A172 (cell line): ENCODE measurements around the gene SLCO1B1. TPM values are rescaled to one million over a fixed set of nuclear protein-coding genes. Genes with fewer than 3 reads are reported as not detected.
"Not testable (repeated sequence)": the region's sequence is repeated elsewhere in the genome, so short reads cannot be mapped to it uniquely, and the experiment has no call there.

Source experiments
- DNase-seq: peaks from one replicate; pipeline ENCODE4 v3.0.0-alpha.2; 2015; ENCODE audit warnings: low spot score
- total RNA-seq: library from RNA; depleted of rRNA; stranded (reverse); fragments of >200 nt; shearing (Covaris generic); gene quantifications from 2 replicates; pipeline ENCODE4 v1.2.3, GENCODE V29; 2014; rRNA removed

SLCO1B1 gene, protein sequence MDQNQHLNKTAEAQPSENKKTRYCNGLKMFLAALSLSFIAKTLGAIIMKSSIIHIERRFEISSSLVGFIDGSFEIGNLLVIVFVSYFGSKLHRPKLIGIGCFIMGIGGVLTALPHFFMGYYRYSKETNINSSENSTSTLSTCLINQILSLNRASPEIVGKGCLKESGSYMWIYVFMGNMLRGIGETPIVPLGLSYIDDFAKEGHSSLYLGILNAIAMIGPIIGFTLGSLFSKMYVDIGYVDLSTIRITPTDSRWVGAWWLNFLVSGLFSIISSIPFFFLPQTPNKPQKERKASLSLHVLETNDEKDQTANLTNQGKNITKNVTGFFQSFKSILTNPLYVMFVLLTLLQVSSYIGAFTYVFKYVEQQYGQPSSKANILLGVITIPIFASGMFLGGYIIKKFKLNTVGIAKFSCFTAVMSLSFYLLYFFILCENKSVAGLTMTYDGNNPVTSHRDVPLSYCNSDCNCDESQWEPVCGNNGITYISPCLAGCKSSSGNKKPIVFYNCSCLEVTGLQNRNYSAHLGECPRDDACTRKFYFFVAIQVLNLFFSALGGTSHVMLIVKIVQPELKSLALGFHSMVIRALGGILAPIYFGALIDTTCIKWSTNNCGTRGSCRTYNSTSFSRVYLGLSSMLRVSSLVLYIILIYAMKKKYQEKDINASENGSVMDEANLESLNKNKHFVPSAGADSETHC
- total RNA-seq: 0.14 and 0.81 TPM in 2 replicates

DNA sequence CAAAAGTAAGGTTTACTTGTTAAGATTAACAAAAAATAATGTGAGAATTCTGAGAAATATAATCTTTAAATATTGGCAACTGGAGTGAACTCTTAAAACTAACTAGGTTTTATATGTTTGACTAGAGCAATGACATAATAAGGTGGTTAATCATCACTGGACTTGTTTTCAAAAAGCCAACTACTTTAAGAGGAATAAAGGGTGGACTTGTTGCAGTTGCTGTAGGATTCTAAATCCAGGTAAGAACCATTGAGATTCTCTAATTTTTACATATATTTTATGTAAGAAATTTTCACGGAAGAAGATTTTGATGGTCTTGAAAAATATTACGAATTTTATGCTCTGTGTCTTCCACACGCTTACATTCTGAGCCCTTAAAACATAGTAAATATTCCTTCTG is at the start of gene SLCO1B1:
TSS of gene SLCO1B1 (plus strand) at position 197 of the 400 bp plus-strand sequence. CDS start 10,381 bp downstream, outside the sequence.
- no peak for DNase-seq

DNA sequence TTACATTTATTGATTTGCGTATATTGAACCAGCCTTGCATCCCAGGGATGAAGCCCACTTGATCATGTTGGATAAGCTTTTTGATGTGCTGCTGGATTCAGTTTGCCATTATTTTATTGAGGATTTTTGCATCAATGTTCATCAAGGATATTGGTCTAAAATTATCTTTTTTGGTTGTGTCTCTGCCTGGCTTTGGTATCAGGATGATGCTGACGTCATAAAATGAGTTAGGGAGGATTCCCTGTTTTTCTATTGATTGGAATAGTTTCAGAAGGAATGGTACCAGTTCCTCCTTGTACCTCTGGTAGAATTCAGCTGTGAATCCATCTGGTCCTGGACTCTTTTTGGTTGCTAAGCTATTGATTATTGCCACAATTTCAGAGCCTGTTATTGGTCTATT is 46.2 kb upstream of the SLCO1B1 start:
- not testable (repeated sequence) for DNase-seq

DNA sequence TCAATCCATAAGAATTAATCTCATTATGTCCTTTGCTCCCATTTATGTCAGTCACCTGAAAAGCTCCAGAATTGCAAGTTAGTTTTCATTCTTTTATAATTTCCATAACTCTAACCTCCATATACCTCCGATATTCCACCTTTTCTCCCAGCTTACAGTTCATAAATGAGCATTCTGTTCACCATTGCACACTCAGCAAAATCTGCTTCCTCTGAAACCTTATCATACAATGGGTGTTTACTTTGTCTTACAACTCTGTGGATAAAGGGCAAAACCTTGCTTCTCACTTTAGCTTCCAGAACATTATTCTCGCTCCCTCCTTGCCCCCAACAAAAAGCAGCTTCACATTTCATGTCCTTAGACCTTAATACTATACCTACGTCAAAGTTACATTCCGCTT is 19.3 kb upstream of the SLCO1B1 start:
- DNase-seq: no peak

DNA sequence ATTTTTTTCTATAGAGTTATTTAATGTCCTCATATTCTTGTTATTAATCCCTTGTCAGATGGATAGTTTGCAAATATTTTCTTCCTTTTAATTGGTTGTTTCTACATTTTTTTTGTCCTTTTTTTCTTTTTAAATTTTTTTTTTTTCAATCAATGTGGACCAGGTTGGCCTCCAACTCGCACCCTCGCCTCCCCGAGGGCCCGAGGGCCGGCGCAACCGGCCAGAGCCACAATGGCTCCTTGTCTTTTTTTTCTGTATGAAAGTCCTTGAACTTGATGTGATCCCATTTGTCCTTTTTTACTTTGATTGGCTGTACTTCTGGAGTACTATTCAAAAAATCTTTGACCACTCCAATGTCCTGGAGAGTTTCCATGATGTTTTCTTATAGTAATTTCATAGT is 17.7 kb upstream of the SLCO1B1 start:
- DNase-seq: no peak

DNA sequence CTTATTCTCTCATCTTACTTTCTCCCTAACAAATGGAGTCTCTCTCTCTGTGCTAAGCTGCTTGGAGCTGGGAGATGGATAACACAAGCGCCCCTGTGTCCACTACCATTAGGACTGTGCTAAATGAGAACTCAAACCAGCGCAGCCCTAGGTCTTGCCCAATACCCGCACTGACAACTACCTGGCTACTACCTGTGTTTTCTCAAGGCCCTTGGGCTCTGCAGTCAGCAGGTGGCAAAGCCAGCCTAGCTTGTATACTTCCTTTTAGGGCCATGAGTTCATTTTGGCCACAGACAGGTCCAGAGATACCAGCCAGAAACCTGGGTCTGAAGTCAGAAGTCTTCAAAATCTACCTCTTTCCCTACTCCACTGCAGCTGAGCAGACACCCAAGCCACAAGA is 13.0 kb upstream of the SLCO1B1 start:
- DNase-seq: no peak

DNA sequence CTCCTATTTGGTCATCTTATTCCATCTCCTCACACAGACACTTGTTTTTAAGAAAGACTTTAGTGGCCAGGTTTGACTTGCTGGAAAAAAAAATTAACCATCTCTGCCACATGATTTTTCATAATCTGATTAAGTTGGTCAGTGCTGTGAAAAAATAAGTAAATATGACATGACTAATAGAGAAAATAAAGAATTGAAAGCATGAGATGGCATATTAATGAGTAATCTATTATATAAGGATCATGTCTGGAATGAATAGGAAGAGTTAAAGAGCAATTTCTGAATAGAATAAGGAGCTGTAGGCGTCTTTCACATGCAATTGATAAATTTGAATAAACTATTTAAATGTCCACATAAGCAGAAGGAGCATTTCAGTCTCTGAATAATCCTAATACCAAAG is 12.2 kb upstream of the SLCO1B1 start:
- DNase-seq: no peak

DNA sequence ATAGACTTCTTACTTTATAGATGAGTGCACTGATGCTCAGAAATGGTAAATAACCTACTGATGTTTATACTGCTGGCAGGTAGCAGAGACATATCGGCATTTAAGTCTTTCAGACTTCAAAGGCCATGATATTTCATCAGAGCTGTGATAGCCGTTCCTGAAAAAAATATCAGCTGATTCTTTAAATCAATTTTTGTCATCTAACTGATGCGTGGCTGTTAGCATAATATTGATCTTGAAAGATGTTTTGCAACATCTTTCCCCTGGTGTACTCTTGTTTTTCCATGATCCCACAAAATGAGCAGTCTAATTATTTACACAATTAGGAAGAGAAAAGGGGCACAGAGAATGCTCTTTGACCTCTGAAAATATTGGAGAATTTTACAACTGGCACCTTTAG is 1.6 kb upstream of the SLCO1B1 start:
- no peak for DNase-seq

DNA sequence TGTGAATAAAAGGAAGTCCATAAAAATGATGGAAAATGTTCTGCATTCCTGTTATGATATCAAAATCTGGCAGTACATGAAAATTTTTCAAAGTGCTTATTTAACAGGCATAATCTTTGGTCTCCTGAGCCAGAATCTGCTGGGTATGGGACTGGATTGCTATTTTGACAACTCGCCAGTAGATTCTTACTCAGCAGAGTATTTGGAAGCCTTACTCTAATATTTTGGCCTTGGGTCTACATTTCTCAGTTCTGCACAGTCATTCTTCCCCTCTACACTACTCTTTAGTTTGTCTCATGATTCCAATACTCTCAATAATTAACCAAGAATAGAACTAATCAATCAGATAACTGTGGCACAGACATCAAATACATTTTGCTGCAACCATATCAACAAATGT is 1.1 kb upstream of the SLCO1B1 start:
- no peak for DNase-seq

DNA sequence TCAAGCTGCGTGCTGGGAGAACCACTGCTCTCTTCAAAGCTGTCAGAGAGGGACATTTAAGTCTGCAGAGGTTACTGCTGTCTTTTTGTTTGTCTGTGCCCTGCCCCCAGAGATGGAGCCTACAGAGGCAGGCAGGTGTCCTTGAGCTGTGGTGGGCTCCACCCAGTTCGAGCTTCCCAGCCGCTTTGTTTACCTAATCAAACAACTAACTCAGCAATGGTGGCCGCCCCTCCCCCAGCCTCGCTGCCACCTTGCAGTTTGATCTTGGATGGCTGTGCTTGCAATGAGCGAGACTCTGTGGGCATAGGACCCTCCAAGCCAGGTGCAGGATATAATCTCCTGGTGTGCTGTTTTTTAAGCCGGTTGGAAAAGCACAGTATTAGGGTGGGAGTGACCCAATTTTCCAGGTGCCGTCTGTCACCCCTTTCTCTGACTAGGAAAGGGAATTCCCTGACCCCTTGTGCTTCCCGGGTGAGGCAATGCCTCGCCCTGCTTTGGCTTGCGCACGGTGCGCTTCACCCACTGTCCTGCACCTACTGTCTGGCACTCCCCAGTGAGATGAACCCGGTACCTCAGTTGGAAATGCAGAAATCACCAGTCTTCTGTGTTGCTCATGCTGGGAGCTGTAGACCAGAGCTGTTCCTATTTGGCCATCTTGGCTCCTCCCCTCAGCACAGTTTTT is 6.5 kb downstream of the SLCO1B1 start:
- not testable (repeated sequence) for DNase-seq

DNA sequence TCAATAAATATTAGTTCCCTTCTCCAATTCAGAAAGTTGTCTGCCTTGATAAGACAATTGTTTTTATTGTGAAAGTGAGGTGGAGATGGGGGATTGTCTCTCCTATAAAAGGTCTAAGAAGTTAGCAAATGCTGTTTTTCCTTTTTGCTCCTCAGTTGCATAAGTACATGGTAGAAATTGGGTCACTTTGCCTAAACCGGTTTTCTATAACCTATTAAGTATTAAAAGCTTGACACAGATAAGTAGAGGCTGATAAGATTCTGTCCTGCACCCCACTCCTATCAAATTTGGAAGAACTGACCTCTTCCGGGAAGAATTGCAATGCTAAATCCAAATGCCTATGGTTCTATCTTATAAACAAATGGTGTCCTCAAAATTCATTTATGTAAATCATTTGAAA is 7.0 kb downstream of the SLCO1B1 start:
- no peak for DNase-seq

DNA sequence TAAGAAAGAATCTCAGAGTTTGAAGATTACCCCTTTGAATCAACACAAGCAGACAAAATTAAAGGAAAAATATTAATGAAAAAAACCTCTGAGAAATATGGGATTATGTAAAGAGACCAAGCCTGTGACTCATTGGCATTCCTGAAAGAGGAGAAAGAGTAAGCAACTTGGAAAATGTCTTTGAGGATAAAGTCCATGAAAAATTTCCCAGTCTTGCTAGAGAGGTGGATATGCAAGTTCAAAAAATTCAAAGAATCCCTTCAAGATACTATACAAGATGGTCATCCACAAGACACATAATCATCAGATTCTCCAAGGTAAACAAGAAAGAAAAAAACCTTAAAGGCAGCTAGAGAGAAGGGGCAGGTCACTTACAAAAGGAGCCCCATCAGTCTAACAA is 13.3 kb downstream of the SLCO1B1 start:
- DNase-seq: no peak

DNA sequence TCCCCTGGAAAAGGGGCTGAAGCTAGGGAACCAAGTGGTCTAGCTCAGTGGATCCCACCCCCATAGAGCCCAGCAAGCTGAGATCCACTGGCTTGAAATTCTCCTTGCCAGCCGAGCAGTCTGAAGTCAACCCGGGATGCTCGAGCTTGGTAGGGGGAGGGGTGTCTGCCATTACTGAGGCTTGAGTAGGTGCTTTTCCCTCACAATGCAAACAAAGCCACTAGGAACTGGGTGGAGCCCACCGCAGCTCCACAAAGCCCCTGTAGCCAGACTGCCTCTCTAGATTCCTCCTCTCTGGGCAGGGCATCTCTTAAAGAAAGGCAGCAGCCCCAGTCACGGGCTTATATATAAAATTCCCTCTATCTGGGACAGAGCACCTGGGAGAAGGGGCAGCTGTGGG is 18.9 kb downstream of the SLCO1B1 start:
- not testable (repeated sequence) for DNase-seq

DNA sequence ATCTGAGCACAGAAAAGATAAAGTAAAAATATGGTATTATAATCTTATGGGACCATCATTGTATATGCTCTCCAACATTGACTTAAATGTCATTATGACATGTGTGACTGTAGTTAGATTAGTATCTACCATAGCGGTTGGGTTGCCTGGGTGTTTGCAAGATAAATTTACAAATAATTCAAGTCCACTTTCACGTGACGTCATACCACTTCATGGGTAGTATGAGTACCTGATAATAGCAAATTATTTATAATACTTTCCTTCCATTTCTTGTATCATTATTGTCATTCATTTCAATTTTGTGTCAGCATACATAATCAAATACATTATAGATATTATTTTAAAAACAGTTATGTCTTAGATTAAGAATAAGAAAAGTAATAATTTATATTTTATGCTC is 20.2 kb downstream of the SLCO1B1 start:
- DNase-seq: no peak

DNA sequence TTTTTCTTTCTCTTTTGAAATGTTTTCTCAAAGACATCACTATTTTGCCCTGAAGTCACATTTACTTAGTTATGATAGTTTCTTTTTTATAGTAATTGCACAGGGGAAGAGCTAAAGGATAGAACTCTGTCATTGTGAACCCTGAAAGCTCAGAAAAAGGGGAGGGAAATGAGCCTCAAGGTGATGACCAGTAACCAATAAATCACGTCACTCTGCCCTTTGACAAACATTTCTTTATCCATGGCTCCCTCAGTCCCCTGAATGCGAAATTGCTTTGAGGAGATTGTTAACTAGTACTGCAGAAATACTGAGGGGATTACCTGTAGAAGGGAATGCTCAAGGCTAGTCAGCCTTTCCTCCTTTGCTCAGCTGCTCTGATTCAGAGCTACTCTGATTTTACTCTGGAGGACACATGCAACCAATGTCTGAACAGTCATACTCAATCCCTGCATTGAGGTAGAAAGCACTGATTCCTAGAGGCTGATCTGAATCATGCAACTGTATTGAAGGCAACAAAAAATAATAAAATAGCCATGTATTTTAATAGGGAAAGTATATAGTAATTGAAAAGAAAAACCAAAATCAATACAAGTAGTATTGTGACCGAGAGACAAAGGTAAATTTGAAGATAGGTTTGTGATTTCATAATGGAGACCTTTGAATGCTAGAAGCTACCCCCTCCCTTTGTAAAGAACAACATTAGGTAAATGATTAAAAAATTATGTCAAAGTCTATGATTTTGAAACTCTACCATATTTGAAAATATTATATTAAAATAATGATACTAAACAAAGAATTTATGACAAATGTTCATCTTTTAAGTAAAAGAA is 24.7 kb downstream of the SLCO1B1 start:
- DNase-seq: no peak

DNA sequence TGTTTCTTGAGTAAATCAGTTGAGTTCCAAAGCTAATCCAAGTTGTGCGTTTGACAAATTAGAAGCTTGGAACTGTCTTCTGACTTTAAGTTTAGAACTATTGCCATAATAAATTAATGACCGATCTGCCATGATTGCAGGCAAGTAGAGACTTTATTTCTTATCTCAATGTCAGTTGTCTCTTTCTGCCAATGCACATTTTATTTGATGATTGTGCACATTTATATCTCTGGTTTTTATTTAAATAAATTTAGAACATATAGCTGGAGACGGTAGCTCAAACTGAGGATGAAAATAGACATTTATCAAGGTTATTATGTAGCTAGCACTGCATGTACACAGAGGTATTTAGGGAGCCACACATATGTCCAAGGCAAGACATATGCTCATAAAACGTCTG is 34.1 kb downstream of the SLCO1B1 start:
- no peak for DNase-seq

DNA sequence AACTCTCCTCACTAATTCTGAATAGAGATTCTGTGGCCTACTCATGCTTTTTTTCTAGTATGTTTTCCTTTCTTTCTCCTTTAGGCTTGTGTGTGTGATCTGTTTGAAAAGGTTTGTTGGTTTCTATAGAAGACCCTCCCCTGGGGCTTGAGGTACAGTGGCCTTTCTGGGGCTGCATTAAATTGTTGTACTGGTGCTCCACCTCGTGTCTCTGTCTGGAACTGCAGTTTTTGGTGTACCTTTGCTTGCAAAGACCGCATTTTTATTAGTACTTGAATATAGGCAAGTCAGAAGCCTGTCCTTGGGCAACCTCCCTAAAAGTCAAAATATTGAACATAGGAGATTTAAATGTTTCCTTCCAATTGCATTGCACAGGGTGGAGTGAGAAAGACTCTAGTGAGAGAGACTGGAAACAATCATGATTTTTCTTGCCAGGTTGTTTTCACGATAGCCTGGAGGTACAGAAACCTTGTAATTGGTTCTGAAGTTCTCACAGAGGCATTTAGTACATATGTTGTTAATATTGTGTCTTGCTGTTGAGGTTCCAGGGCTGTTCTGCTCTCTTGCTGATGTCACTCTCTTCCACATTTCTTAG is 39.0 kb downstream of the SLCO1B1 start:
- peak; percentile 36 for DNase-seq

DNA sequence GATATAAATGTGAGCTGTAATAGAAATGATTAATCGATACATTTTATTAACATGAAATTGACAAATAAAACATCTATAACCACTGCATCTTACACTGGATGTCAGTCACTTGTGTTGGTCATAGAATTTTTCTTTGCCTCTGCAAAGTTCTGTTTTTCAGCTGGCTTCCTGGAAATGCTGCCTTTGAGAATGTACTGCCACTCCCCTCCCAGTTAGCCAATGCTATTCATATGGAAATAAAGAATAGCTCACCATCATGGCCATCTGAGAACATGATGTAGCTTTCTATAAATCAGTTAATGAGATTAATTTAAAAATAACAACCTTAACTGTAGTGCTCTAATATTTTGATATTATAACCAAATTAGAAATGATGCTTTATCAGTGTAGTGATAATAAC is 41.1 kb downstream of the SLCO1B1 start:
- no peak for DNase-seq

DNA sequence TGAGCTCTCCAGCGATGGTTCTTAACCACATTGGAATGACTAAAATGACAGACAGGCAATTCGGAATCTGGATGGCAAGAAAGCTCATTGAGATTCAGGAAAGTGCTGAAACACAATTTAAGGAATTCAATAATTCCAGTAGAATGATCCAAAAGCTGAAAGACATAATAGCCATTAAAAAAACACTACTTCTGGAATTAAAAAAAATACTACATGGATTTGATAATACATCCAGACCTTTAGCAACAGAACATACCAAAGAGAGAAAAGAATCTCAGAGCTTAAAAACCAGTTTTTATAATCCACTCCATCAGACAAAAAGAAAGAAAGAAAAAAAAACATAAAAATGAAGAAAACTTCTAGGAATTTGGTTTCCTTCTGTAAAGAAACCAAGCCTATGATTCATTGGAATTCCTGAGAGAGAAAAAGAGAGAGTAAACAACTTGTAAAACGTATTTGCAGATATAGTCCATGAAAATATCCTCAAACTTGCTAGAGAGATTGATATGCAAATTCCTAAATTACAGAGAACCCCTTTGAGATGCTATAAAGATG is 52.8 kb downstream of the SLCO1B1 start:
- DNase-seq: peak; percentile 6

DNA sequence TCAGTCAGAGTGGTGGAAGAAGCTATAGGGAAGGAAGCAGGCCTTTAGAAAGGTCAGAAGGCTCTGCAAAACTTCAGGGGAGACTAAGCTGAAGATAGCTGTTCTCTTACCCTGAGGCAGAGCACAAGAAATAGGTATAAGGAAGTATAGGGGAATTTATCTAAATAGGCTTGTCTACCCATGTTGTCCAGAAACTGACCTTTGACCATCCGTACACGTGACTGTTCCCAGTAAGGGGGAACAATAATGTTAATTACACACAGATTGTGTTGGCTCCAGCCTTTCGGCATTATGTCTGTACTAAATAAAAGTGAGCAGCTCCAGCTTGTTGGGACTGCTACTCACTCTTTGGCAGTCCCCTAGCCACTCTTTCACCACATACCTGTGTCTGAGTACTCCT is 59.0 kb downstream of the SLCO1B1 start:
- DNase-seq: no peak

DNA sequence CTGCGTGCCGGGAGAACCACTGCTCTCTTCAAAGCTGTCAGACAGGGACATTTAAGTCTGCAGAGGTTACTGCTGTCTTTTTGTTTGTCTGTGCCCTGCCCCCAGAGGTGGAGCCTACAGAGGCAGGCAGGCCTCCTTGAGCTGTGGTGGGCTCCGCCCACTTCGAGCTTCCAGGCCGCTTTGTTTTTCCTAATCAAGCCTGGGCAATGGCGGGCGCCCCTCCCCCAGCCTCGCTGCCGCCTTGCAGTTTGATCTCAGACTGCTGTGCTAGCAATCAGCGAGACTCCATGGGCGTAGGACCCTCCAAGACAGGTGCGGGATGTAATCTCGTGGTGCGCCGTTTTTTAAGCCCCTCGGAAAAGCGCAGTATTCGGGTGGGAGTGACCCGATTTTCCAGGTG is 83.4 kb downstream of the SLCO1B1 start:
- DNase-seq: not testable (repeated sequence)

DNA sequence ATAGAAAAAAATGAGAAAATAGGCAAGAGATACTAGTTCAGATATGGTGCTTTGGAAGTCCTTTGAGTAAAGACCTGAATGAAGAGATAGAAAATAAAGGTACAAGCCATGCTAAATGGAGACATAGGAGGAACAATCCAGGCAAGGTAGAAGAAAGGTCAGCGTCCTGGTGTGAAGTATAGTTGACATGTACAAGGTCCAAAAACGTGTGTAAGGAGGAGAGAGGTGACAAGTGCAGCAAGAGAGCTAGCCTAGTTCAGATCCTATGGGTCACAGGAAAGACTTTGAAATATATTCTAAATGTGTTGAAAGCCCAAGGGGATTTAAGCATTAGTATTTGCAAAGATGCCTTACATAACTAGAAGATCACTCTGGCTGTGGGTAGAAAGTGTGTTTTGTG is 88.2 kb downstream of the SLCO1B1 start:
- no peak for DNase-seq
